ENCODE measurements around the gene ESRRG.

- no peak for TF ChIP-seq CTCF (IDR thresholded peaks at IDR 0.05; ENCODE audit: poor library complexity, severe bottlenecking)
- TF ChIP-seq SMC3 (conservative IDR thresholded peaks at IDR 0.05; ENCODE audit: poor library complexity), result no peak
Measured at GRCh38 chr1:216612291-216612690, 110.9 kb downstream of the ESRRG start.
